GM18499 (cell line): ENCODE measurements around the gene RBM14.
"Not testable (repeated sequence)": the region's sequence is repeated elsewhere in the genome, so short reads cannot be mapped to it uniquely, and the experiment has no call there.

Experiments used
- ATAC-seq: cut with Tn5 transposase; IDR thresholded peaks from one replicate; pipeline ENCODE4 v1.9.1; 2021; ENCODE audit warnings: moderate number of reproducible peaks; ENCODE audit not compliant: insufficient read depth, unreplicated experiment

The RBM14 gene

DNA sequence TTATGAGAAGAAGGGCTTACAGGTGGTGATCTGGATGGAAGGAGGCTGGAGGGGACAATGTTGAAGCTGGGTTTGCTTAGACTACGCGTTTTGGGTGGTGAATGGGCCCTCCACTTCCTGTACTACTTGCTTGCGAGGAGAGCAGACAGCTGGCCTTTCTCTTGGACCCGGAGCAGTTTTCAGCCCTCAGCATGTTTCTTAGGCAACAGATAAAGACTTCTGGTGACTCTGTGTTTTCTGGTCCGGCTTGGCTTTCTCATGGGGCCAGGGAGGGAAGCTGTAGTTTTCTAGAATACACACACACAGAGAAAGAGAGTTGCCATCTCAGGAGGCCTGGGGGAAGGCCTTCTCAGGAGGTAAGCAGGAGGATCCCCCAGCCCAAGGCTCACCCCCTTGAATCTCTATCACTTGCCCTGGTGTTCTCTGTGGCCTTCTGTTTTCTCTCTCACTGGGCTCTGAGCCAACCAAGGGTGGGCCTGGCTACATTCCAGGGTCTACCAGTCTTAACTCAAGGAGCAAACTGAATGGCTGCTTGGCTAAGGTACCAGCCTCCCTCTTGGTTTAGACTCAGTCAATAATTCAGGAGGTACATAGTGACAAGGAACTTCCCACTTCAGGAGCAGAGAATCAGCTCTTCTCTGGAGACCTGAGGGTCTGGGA, 21.1 kb upstream of the RBM14 start:
- ATAC-seq: no peak

DNA sequence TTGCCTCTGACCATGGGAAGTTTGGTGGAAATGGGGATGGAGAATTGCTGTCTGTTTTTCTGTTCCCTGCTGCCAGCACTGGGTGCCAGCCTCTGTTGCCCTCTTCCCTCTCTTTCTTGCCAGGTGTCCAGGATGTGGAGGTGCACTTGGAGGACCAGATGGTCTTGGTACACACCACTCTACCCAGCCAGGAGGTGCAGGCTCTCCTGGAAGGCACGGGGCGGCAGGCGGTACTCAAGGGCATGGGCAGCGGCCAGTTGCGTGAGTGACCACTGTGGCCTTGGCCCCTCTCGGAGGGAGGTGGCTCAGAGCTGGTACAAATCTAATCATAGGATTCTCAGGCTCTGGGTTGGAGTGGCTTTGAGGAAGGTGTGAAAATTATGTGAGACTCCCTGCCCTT, 17.4 kb upstream of the RBM14 start:
- ATAC-seq: no peak

DNA sequence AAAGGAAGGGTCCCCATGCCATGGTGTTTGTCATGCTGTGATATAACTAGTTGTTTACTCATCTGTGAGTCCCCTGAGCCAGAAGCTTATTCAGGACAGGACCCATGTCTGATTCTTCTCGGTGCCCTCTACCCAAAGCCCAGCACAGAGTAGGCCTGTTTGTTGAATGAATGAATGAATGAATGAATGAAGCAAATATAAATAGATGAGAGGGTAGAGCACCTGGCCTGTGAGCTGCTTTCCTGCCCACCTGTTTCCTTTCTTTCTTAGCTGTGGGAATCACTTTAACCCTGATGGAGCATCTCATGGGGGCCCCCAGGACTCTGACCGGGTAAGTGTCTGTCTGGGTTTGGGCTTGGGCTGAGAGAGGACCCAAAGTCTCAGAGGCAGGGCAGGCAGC, 16.2 kb upstream of the RBM14 start:
- ATAC-seq: no peak

DNA sequence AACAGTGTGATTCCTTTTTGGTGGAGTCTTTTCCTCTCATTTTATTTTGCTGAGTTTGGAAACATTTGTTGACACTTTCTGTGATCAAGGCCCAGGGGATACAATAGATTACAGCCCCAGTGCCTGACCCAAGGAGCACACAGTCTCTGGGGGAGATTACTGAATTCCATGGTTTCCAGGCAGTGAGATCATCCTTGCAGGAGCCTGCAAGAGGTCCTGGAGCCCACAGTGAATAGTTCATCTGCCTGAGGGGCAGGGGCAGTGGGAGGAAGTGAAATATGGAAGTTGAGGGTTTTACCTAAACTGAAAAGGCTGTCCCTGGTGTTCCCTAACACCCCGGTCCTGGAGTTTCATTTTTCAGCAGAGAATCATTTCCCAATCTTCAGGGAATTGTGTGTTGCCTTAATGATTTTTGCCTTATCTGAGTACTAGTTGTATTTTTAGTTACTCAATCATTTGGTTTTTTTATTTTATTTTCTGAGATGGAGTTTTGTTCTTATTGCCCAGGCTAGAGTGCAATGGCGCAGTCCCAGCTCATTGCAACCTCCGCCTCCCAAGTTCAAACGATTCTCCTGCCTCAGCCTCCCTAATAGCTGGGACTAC, 15.7 kb upstream of the RBM14 start:
- no peak for ATAC-seq

DNA sequence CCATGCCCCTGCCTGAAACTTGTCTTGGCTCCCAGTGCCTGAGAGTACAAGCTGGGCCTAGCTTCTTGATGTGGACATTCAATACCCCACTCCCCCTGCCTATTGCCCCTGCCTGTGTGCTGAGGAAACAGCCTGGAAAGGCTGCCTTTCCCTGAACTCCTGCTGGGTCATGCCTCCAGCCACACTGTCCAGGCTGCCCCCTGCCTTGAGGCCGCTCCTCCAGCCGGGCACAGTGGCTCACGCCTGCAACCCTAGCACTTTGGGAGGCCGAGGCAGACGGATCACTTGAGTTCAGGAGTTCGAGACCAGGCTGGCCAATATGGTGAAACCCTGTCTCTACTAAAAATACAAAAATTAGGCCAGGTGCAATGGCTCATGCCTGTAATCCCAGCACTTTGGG, 13.4 kb upstream of the RBM14 start:
- no peak for ATAC-seq

DNA sequence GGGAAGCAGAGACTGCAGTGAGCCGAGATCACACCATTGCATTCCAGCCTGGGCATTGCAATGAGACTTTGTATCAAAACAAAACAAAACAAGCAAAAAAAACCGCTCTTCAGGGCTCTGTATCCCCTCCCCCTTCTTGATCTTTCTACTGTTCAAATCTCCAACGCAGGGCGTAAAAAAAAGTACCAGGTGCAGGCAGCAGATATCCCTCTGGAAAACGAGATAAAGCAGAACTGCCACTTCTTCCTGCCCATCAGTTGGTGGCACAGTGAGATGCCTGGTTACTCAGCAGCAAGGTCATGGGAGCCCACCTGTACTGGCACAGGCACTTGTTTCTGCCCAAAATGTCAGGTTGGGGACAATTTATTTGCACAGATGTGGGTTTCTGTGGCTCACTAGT, 12.3 kb upstream of the RBM14 start:
- no peak for ATAC-seq

DNA sequence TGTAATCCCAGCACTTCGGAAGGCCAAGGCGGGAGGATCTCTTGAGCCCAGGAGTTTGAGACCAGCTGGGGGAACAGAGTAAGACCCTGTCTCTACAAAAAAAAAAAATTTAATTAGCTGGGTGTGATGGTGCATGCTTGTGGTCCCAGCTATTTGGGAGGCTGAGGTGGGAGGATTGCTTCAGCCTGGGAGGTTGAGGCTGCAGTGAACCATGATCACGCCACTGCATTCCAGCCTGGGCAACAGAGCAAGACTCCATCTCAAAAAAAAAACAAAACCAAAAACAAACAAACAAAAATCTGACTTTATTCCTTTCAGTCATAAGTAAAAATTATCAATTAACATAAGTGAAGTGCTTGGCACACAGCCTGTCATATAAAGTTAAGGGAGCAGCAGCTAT, 9.8 kb upstream of the RBM14 start:
- not testable (repeated sequence) for ATAC-seq

DNA sequence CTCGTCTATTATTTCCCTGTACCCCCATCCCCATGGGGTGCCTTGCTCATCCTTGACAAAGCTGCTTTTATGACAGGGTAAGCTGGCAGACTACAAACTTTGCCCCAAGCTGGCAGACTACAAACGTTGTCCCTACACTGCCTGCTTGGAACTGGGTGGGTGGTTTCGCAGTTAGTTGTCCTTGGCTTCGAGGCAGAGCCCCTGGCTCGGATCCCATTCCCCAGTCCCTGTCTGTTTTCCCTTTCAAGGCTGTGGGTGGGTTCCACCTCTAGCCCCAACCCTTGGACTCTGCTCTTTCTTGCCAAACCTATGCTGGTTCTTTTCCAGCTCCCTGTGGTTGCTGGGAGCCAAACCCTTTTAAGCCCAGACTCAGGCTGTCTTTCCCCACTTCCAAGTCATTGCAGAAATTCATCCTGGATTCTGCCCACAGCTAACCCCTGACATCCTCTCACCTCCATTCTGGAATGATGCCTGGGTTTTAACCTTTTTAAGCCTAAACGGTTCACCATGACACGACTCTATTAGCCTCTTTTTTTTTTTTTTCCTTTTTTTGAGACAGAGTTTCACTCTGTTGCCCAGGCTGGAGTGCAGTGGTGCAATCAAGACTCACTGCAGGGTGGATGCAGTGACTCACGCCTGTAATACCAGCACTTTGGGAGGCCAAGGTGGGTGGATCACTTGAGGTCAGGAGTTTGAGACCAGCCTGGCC, 9.2 kb upstream of the RBM14 start:
- ATAC-seq: no peak

DNA sequence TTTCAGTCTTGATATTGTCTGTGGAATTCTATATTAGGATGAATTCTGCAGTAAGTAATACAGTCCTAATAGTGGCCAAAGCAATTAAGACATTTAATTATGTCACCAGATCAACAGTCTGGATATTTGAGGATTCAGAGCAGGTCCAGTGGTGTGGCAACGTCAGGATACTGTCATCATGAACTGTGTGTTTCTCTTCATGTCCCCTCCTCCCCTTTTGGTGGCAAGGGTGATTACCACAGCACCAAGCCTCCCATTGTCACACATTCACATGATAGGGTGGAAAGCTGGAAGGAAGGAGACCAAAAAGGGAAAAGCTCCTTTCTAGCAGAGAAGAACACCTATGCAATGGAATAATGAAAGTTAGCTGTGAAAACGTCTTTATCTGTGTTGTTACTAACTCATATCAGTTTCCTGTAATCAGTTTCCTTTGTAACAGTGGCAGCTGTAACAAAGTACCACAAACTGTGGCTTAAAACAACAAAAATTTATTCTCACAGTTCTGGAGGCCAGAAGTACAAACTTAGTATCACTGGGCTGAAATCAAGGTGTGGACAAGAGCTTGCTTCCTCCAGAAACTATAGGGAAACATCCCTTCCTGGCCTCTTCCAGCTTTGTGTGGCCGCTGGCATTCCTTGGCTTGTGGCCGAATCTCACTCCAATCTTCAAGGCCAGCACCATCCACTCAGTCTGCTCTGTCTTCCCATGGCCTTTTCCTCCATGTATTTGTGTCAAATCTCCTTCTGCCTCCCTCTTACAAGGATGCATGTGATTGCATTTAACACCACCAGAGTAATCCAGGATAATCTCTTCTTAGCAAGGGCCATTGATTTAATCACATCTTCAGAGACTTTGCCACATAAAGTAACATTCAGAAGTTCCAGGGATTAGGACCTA, 6.5 kb upstream of the RBM14 start:
- no peak for ATAC-seq

DNA sequence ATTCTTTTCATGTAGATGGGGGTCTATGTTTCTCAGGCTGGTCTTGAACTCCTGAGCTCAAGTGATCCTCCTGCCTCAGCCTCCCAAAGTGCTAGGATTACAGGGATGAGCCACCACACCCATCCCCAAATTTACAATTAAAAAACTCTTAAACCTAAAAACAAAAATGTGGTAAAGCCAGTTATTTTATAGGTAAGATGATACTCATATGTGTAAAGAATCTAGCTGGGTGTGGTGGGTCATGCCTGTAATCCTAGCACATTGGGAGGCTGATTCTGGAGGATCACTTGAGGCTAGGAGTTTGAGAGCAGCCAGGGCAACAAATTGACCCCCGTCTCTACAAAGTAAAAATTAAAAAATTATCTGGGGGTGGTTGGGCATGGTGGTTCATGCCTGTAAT, 4.0 kb upstream of the RBM14 start:
- ATAC-seq: no peak

DNA sequence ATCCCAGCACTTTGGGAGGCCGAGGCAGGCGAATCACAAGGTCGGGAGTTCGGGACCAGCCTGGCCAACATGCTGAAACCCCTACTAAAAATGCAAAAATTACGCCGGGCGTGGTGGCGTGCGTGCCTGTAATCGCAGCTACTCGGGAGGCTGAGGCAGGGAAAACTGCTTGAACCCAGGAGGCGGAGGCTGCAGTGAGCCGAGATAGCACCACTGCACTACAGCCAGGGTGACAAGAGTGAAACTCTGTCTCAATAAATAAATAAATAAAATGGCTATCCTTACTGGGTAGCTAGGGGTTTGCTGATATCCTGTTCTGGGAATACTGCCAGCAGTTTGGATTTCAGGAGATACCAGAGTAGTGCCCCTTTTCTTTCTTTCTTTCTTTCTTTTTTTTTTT, 2.4 kb upstream of the RBM14 start:
- no peak for ATAC-seq

DNA sequence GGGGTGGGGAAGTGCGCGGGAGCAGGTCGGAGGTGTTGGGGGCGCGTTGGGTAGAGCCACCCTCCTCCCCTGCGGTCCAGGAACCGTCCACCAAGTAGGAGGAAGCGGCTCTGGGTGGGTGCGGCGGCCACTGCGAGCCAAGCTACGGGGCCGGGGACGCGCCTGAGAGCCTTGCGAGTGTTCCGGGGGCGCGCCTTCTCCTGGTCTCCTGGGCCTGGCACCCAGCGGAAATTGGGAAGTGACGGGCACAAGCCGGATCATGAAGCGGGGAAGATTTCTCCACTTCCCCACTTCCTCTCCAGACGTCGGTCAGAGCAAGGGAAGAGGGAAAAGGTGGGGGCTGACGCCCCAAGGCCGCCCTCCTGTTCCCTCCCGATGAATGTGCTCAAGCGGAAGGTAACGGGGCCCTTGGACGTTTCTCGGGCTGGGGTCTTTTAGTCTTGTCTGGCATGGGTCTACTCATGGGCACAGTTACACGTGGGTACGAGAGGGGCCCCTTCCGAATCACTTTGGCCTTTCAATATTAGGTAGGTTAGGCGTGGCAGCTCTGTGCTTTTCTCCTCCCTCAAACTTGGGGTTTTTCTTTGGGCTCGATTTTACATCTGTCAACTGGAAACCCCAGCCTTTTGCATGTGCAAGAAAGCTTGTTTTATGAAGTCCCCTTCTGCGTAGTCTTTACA, 865 bp downstream of the RBM14 start:
- ATAC-seq: no peak

DNA sequence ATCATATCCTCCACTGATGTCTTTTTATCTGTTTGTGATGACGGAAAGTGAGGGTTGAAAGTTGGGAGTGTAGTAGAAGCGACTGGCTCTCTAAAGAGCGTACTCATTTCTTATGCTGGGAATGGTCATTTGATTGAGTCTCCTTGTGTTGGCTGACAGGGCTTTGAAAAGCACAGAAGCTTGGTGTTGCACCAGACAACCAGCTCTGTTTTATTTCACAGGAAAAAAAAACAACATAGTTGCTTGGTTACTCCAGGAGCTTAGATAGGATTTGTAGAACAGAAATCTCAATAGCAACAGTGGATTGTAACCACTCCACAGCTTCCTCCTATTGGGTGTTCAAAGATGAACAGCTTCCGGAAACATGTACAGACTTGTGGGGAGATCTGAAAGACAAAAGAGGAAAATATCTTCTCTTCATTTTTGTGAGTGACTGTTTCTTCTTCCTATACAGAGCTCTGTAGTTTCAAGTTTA, 2.7 kb downstream of the RBM14 start:
- no peak for ATAC-seq

DNA sequence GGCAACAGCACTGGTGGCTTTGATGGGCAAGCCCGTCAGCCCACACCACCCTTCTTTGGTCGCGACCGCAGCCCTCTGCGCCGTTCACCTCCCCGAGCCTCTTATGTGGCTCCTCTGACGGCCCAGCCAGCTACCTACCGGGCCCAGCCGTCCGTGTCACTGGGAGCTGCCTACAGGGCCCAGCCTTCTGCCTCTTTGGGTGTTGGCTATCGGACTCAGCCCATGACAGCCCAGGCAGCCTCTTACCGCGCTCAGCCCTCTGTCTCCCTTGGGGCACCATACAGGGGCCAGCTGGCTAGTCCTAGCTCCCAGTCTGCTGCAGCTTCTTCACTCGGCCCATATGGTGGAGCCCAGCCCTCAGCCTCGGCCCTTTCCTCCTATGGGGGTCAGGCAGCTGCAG, 8.0 kb downstream of the RBM14 start:
- no peak for ATAC-seq

DNA sequence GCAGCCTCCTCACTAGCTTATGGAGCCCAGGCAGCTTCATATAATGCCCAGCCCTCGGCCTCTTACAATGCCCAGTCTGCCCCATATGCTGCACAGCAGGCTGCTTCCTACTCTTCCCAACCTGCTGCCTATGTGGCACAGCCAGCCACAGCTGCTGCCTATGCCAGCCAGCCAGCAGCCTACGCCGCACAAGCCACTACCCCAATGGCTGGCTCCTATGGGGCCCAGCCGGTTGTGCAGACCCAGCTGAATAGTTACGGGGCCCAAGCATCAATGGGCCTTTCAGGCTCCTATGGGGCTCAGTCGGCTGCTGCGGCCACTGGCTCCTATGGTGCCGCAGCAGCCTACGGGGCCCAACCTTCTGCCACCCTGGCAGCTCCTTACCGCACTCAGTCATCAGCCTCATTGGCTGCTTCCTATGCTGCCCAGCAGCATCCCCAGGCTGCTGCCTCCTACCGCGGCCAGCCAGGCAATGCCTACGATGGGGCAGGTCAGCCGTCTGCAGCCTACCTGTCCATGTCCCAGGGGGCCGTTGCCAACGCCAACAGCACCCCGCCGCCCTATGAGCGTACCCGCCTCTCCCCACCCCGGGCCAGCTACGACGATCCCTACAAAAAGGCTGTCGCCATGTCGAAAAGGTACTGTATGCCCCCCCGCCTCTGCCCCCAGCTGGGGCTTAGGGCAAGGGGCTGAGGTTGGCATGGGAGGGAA, 8.8 kb downstream of the RBM14 start:
- no peak for ATAC-seq

DNA sequence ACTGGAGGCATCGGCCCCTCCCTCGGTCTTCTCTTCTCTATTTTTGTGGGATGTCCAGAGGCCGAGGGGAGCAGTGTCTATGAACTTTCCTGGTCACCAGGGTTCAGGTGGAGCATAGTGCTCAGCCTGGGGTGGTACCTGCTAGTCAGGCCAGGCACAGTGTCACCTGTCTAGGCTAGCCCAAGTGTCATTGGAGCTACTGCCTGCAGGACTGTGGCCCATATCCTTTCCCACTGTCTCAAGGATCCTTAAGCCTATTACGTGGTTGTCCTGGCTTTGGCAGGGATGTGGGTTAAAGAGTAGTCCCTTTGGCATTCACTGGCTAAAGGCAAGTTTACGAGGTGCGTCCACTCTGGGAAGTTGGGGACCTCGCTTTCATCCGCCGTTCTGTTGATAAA, 9.3 kb downstream of the RBM14 start:
- no peak for ATAC-seq

DNA sequence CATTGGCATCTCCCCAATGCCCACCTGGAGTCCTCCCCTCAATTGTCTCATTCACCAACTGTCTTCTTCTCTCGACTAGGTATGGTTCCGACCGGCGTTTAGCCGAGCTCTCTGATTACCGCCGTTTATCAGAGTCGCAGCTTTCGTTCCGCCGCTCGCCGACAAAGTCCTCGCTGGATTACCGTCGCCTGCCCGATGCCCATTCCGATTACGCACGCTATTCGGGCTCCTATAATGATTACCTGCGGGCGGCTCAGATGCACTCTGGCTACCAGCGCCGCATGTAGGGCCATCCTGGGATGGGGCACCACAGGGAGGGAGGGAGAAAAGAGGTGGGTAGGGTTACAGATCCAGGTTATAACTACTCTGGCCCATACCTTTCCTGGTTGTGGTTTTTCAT, 10.0 kb downstream of the RBM14 start:
- ATAC-seq: no peak

DNA sequence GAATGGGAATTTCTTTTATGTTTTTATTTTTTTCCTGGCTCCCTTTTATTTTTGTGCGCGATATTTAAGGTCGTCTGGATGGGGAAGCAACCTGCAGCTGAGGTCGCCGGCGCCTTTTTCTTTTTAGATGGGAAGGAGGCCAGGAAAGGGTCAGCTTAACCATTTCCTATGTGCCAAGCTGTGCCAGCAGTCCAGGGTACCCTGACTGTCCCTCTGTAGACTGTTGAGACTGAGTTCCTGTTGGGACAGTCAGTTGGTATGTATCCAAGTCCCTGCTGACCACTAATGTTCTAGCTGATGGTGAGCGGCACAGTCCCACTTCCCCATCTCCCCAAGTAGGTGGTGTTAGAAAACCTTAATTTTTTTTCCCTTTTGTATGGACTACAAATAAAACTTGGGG, 10.5 kb downstream of the RBM14 start:
- ATAC-seq: no peak

DNA sequence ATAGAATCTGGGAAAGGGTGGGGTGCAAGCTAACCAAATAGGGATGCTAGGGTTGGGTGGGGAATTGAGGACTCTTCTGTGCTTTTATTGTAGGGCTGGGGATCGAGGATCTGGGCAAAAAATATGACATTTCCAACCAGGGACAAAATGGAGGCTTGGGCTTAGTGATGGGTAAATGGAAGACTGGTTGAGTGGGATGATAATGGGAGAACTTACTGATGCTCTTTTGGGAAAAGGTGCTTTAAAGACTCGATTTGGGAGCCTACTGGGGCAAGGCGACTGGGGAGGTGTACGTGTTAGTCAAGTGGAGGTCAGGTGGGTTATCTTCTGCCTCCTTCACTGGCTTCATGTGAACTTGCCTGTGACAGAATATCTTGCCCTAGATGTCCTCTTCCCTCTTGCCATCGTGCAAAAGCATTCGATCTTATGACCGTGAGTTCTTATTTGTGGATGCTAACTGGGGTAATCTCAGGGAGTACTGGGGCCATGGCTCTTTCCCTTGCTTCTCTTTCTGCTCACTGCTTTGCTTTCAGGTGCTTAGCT, 11.7 kb downstream of the RBM14 start:
- ATAC-seq: no peak
